ENCODE results near the gene KCTD13. TPM values are rescaled to one million over a fixed set of nuclear protein-coding genes. Genes with fewer than 3 reads are reported as not detected.

The KCTD13 gene
- total RNA-seq, 1 experiment from 2014 or later = 40.7 TPM

- no peak overlapping the region for H3K9ac ChIP-seq (ENCODE audit: low read length)
- no TSS peak for BruUV-seq (replicated peaks)
- DNase-seq (ENCODE audit: low read depth, low spot score) (no peak), ATAC-seq (no peak)
- ChIA-PET POLR2A (interaction anchor here (1.3 to 2.3 kb wide), 2 partner anchors 14 to 28 kb away, joined by 9 to 22 read pairs; no protein-coding TSS in a partner anchor), CTCF (interaction anchor here (1.3 to 1.6 kb wide), 3 partner anchors 11 to 124 kb away, joined by 3 to 5 read pairs (median 4); partner anchors contain the start of gene TMEM219), RAD21 (ENCODE audit: low non-redundant PET in 1 of 2, low total read pairs in 2 of 2, uncharacterized antibody in 2 of 2, unreplicated experiment in 2 of 2) (interaction anchor here in 1 of 2 experiments (1.2 kb wide), 1 partner anchor 47 kb away, joined by 3 read pairs; the partner anchor contains the start of gene KCTD13)
- H3K4me3 ChIP-seq (replicated peaks in 1 of 2; ENCODE audit: low read depth in 1 of 2, low read length in 2 of 2) = no peak overlapping the region
- no peak overlapping the region for H3K4me2 ChIP-seq (ENCODE audit: low read length)
- no peaks in the 10 kb centered on the region for H3K9me2 ChIP-seq (ENCODE audit: insufficient read depth)
- H3K9me3 ChIP-seq (ENCODE audit: control insufficient read depth in 1 of 2, insufficient read depth in 1 of 2, low read depth in 1 of 2, low read length in 2 of 2) = no peaks in the 10 kb centered on the region; a peak in 1 of 4 replicates
- peaks cover 39% of the 10 kb centered on the region for H3K79me2 ChIP-seq (ENCODE audit: insufficient read depth, low read length)
- no peak overlapping the region for H2AFZ ChIP-seq (ENCODE audit: low read depth, low read length, poor library complexity, severe bottlenecking)
- H3K4me1 ChIP-seq (ENCODE audit: control insufficient read depth in 1 of 2, insufficient read depth in 2 of 2, low read length in 2 of 2) = peaks cover 8 to 26% of the 10 kb centered on the region in 2 experiments
- no peaks in the 10 kb centered on the region for H3K27me3 ChIP-seq (ENCODE audit: insufficient read depth, low read length)
- intact Hi-C loops (cut with micrococcal nuclease) = loop anchor here (5.0 kb wide), 1 partner anchor 45 kb away; the partner anchor contains the start of gene KCTD13
- no peaks in the 10 kb centered on the region for H4K20me1 ChIP-seq (ENCODE audit: insufficient read depth)
- TF ChIP-seq CTCF (IDR thresholded peaks at IDR 0.05 in 2 of 3, conservative IDR thresholded peaks at IDR 0.05 in 1 of 3; ENCODE audit: borderline replicate concordance in 1 of 3, insufficient read depth in 1 of 3, low read depth in 2 of 3, low read length in 2 of 3) (no peak), CEBPB (IDR thresholded peaks at IDR 0.05; ENCODE audit: low read depth) (no peak), POLR2AphosphoS5 (IDR thresholded peaks at IDR 0.05; ENCODE audit: low read depth, low read length) (no peak), ZFX (IDR thresholded peaks at IDR 0.05) (no peak)
- peaks cover 1 to 6% of the 10 kb centered on the region in 2 experiments; a peak in 3 of 4 replicates for H3K36me3 ChIP-seq (ENCODE audit: control insufficient read depth in 1 of 2, insufficient read depth in 2 of 2, low read length in 2 of 2)
- H3K27ac ChIP-seq (ENCODE audit: low read depth, low read length) = no peak overlapping the region
Measured at GRCh38 chr16:29972500-29972899, 46.5 kb upstream of the KCTD13 start.

DNA sequence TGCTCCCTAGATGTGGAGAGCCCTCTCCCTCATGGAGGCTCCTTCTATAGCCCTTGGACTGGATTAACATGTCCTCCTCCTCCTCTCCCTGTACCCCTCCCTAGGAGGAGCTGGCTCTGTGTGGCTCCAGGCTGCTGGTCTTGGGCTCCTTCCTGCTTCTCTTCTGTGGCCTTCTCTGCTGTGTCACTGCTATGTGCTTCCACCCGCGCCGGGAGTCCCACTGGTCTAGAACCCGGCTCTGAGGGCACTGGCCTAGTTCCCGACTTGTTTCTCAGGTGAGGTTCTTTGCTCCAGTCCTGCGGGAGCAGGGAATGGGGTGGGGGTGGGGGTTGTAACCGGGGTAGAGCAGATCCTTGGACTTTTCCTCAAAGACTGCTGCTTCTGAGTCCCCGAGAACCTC is 45.3 kb upstream of the KCTD13 start:
- no peaks in the 10 kb centered on the region for H3K9me2 ChIP-seq (ENCODE audit: insufficient read depth)
- H3K27me3 ChIP-seq (ENCODE audit: insufficient read depth, low read length) = no peaks in the 10 kb centered on the region
- H3K4me3 ChIP-seq (replicated peaks in 1 of 2; ENCODE audit: low read depth in 1 of 2, low read length in 2 of 2) = no peak overlapping the region
- ChIA-PET CTCF (no interaction called here), POLR2A (no interaction called here), RAD21 (ENCODE audit: low non-redundant PET in 1 of 2, low total read pairs in 2 of 2, uncharacterized antibody in 2 of 2, unreplicated experiment in 2 of 2) (no interaction called here)
- H3K79me2 ChIP-seq (ENCODE audit: insufficient read depth, low read length) = peaks cover 27% of the 10 kb centered on the region
- H3K9ac ChIP-seq (ENCODE audit: low read length) = no peak overlapping the region
- ATAC-seq (no peak), DNase-seq (ENCODE audit: low read depth, low spot score) (no peak)
- peaks cover 0 to 5% of the 10 kb centered on the region in 2 experiments; a peak in 2 of 4 replicates for H3K36me3 ChIP-seq (ENCODE audit: control insufficient read depth in 1 of 2, insufficient read depth in 2 of 2, low read length in 2 of 2)
- H3K4me2 ChIP-seq (ENCODE audit: low read length) = no peak overlapping the region
- no peaks in the 10 kb centered on the region; a peak in 1 of 4 replicates for H3K9me3 ChIP-seq (ENCODE audit: control insufficient read depth in 1 of 2, insufficient read depth in 1 of 2, low read depth in 1 of 2, low read length in 2 of 2)
- H4K20me1 ChIP-seq (ENCODE audit: insufficient read depth) = no peaks in the 10 kb centered on the region
- no TSS peak for BruUV-seq (replicated peaks)
- H2AFZ ChIP-seq (ENCODE audit: low read depth, low read length, poor library complexity, severe bottlenecking) = no peak overlapping the region
- H3K27ac ChIP-seq (ENCODE audit: low read depth, low read length) = no peak overlapping the region
- intact Hi-C loops (cut with micrococcal nuclease) = loop anchor here (5.0 kb wide), 1 partner anchor 44 kb away; the partner anchor contains the start of gene KCTD13
- peaks cover 8 to 26% of the 10 kb centered on the region in 2 experiments for H3K4me1 ChIP-seq (ENCODE audit: control insufficient read depth in 1 of 2, insufficient read depth in 2 of 2, low read length in 2 of 2)
- TF ChIP-seq RAD21 (IDR thresholded peaks at IDR 0.05; ENCODE audit: low read depth) (no peak), SP1 (IDR thresholded peaks at IDR 0.05; ENCODE audit: low read depth) (no peak), FOSL1 (IDR thresholded peaks at IDR 0.05; ENCODE audit: low read depth) (no peak), CTCF (IDR thresholded peaks at IDR 0.05 in 2 of 3, conservative IDR thresholded peaks at IDR 0.05 in 1 of 3; ENCODE audit: borderline replicate concordance in 1 of 3, insufficient read depth in 1 of 3, low read depth in 2 of 3, low read length in 2 of 3) (no peak), ATF3 (IDR thresholded peaks at IDR 0.05) (no peak), CEBPB (IDR thresholded peaks at IDR 0.05; ENCODE audit: low read depth) (no peak), ZFX (IDR thresholded peaks at IDR 0.05) (no peak), EZH2 (IDR thresholded peaks at IDR 0.05) (no peak), EZH2phosphoT487 (IDR thresholded peaks at IDR 0.05; ENCODE audit: borderline replicate concordance) (no peak), ZNF274 (IDR thresholded peaks at IDR 0.05; ENCODE audit: low read depth, low read length) (no peak), EGR1 (IDR thresholded peaks at IDR 0.05; ENCODE audit: low read depth) (no peak)
- TF ChIP-seq, protein P1, sequence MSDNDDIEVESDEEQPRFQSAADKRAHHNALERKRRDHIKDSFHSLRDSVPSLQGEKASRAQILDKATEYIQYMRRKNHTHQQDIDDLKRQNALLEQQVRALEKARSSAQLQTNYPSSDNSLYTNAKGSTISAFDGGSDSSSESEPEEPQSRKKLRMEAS (IDR thresholded peaks at IDR 0.05) = no peak

All from HCT116 (cell line).